Measurements from ENCODE around the gene ACSF2.
"Not testable (repeated sequence)": the region's sequence is repeated elsewhere in the genome, so short reads cannot be mapped to it uniquely, and the experiment has no call there.

The ACSF2 gene

GRCh38 chr17:50412188-50412732 is 13.8 kb upstream of the ACSF2 start:
- no peak for DNase-seq

- DNase-seq: no peak
Observed at GRCh38 chr17:50414808-50415207, 11.2 kb upstream of the ACSF2 start.

- DNase-seq: not testable (repeated sequence)
Observed at GRCh38 chr17:50419577-50419976, 6.4 kb upstream of the ACSF2 start.

GRCh38 chr17:50420419-50421112 is 5.5 kb upstream of the ACSF2 start:
- DNase-seq: no peak

GRCh38 chr17:50421308-50422051 is 4.5 kb upstream of the ACSF2 start:
- no peak for DNase-seq

- DNase-seq: no peak
Observed at GRCh38 chr17:50422738-50423137, 3.3 kb upstream of the ACSF2 start.

GRCh38 chr17:50423553-50424159 is 2.4 kb upstream of the ACSF2 start:
- no peak for DNase-seq

GRCh38 chr17:50424246-50424995 is 1.6 kb upstream of the ACSF2 start:
- DNase-seq: no peak

- DNase-seq: no peak
Observed at GRCh38 chr17:50424996-50425681, 879 bp upstream of the ACSF2 start.

- no peak for DNase-seq
Observed at GRCh38 chr17:50426472-50426782, 409 bp downstream of the ACSF2 start.

GRCh38 chr17:50426814-50427787 is 1.1 kb downstream of the ACSF2 start:
- no peak for DNase-seq

- DNase-seq: not testable (repeated sequence)
Observed at GRCh38 chr17:50428126-50428525, 2.1 kb downstream of the ACSF2 start.

GRCh38 chr17:50428831-50429424 is 2.9 kb downstream of the ACSF2 start:
- DNase-seq: no peak

GRCh38 chr17:50429793-50430192 is 3.8 kb downstream of the ACSF2 start:
- DNase-seq: no peak

GRCh38 chr17:50430821-50431618 is 5.0 kb downstream of the ACSF2 start:
- DNase-seq: no peak

GRCh38 chr17:50432125-50432762 is 6.2 kb downstream of the ACSF2 start:
- DNase-seq: no peak

- no peak for DNase-seq
Observed at GRCh38 chr17:50437409-50437808, 11.4 kb downstream of the ACSF2 start.

GRCh38 chr17:50439008-50439407 is 13.0 kb downstream of the ACSF2 start:
- no peak for DNase-seq

- DNase-seq: no peak
Observed at GRCh38 chr17:50440172-50440837, 14.3 kb downstream of the ACSF2 start.
